ENCODE data around the gene CALHM5. TPM values are rescaled to one million over a fixed set of nuclear protein-coding genes. Genes with fewer than 3 reads are reported as not detected.

Gene CALHM5
- total and polyA plus RNA-seq, 9 of the 15 experiments (the other 6 are each of a cell fraction or from before 2014, with no cell fraction given) = under 0.01 to 0.05 (median 0.02) TPM; not detected in 2

- TF ChIP-seq DACH1 (IDR thresholded peaks at IDR 0.05; ENCODE audit: partially characterized antibody) (peak; percentile 98), CBX8 (IDR thresholded peaks at IDR 0.05; ENCODE audit: borderline replicate concordance, extremely low read depth, low read depth, low read length, poor library complexity, severe bottlenecking) (no peak), MXD1 (CRISPR knock-in tag; IDR thresholded peaks at IDR 0.05; ENCODE audit: borderline replicate concordance, poor library complexity, severe bottlenecking) (no peak), CHD1 (IDR thresholded peaks at IDR 0.05; ENCODE audit: low read length) (no peak), REST (IDR thresholded peaks at IDR 0.05; ENCODE audit: borderline replicate concordance) (peak; percentile 99), REST (CRISPR knock-in tag; IDR thresholded peaks at IDR 0.05; ENCODE audit: low read depth) (0 out of 2 replicates have a peak, but pooled peaks have one; percentile 38), ZFP36 (IDR thresholded peaks at IDR 0.05; ENCODE audit: low read depth, low read length, partially characterized antibody) (no peak), GTF2B (IDR thresholded peaks at IDR 0.05; ENCODE audit: extremely low read depth, insufficient read length) (no peak), TAF9B (IDR thresholded peaks at IDR 0.05; ENCODE audit: partially characterized antibody) (peak; percentile 88), ZNF41 (CRISPR knock-in tag; conservative IDR thresholded peaks at IDR 0.05) (no peak), ZNF609 (CRISPR knock-in tag; IDR thresholded peaks at IDR 0.05; ENCODE audit: borderline replicate concordance) (no peak)
Observed at GRCh38 chr6:116570856-116571682, 59.6 kb downstream of the CALHM5 start, which contains the start of gene RWDD1 (continued).
